G401 (cell line): ENCODE results near the gene RCBTB1. TPM values are rescaled to one million over a fixed set of nuclear protein-coding genes. Genes with fewer than 3 reads are reported as not detected.
A peak's percentile ranks its signal among the peaks of the same experiment; 100 is the strongest.
"Not testable (repeated sequence)": the region's sequence is repeated elsewhere in the genome, so short reads cannot be mapped to it uniquely, and the experiment has no call there.

Experiments
- DNase-seq: peaks from one replicate; pipeline ENCODE4 v3.0.0-alpha.2; 2015; ENCODE audit warnings: low spot score
- in situ Hi-C: cut with HindIII; loops from 2 replicates; pipeline ENCODE4 v1.10.0; 2016; ENCODE audit warnings: low sequenced_read_pairs, mixed read lengths
- total RNA-seq: library from RNA; depleted of rRNA; stranded (reverse); fragments of >200 nt; shearing (Covaris generic); gene quantifications from 2 replicates; pipeline ENCODE4 v1.2.3, GENCODE V29; 2014; rRNA removed

The RCBTB1 gene
- 15.4 and 28.2 TPM in 2 replicates for total RNA-seq

GRCh38 chr13:49585220-49586157 lies at the start of gene RCBTB1:
Gene RCBTB1, minus strand, starts transcription at chr13:49585558. Its CDS starts 18,279 bp downstream, at chr13:49567279.
- peak; percentile 64 for DNase-seq
- in situ Hi-C loops, result no loop called here

- DNase-seq, result no peak
- in situ Hi-C loops, result no loop called here
These were observed 48.4 kb upstream of the RCBTB1 start for GRCh38 chr13:49633710-49634109.

- no peak for DNase-seq
- in situ Hi-C loops, result no loop called here
These were observed 46.8 kb upstream of the RCBTB1 start for GRCh38 chr13:49632156-49632555.

- DNase-seq, result no peak
- in situ Hi-C loops, result no loop called here
These were observed 45.2 kb upstream of the RCBTB1 start for GRCh38 chr13:49630580-49630979.

GRCh38 chr13:49629947-49630346 lies 44.6 kb upstream of the RCBTB1 start:
- no peak for DNase-seq
- in situ Hi-C loops, result no loop called here

GRCh38 chr13:49629196-49629938 lies 44.0 kb upstream of the RCBTB1 start:
- DNase-seq, result no peak
- in situ Hi-C loops, result no loop called here

- DNase-seq, result no peak
These were observed 42.7 kb upstream of the RCBTB1 start, which contains the start of gene ARL11 for GRCh38 chr13:49627831-49628652. Gene ARL11, plus strand, starts transcription at chr13:49628507. Its CDS starts 1,941 bp downstream, at chr13:49630448.

GRCh38 chr13:49625392-49626079 lies 40.2 kb upstream of the RCBTB1 start:
- in situ Hi-C loops, result no loop called here
- DNase-seq, result no peak

More at GRCh38 chr13:49627831-49628652, 42.7 kb upstream of the RCBTB1 start, which contains the start of gene ARL11:
- in situ Hi-C loops, result no loop called here

GRCh38 chr13:49624229-49624628 lies 38.9 kb upstream of the RCBTB1 start:
- no peak for DNase-seq
- in situ Hi-C loops, result loop anchor here (25.0 kb wide), 1 partner anchor 337 kb away; no protein-coding TSS in a partner anchor

- in situ Hi-C loops, result loop anchor here (25.0 kb wide), 1 partner anchor 335 kb away; no protein-coding TSS in a partner anchor
- no peak for DNase-seq
These were observed 37.0 kb upstream of the RCBTB1 start for GRCh38 chr13:49622174-49622946.

GRCh38 chr13:49620170-49620621 lies 34.8 kb upstream of the RCBTB1 start:
- in situ Hi-C loops, result loop anchor here (25.0 kb wide), 1 partner anchor 333 kb away; no protein-coding TSS in a partner anchor
- DNase-seq, result peak; percentile 19

GRCh38 chr13:49616676-49617065 lies 31.3 kb upstream of the RCBTB1 start:
- in situ Hi-C loops, result loop anchor here (25.0 kb wide), 1 partner anchor 329 kb away; no protein-coding TSS in a partner anchor
- no peak for DNase-seq

GRCh38 chr13:49615836-49616675 lies 30.7 kb upstream of the RCBTB1 start:
- no peak for DNase-seq
- in situ Hi-C loops, result loop anchor here (25.0 kb wide), 1 partner anchor 329 kb away; no protein-coding TSS in a partner anchor

- in situ Hi-C loops, result loop anchor here (25.0 kb wide), 1 partner anchor 325 kb away; no protein-coding TSS in a partner anchor
- DNase-seq, result not testable (repeated sequence)
These were observed 26.7 kb upstream of the RCBTB1 start for GRCh38 chr13:49612042-49612441.

- in situ Hi-C loops, result loop anchor here (25.0 kb wide), 1 partner anchor 323 kb away; no protein-coding TSS in a partner anchor
- no peak for DNase-seq
These were observed 24.8 kb upstream of the RCBTB1 start for GRCh38 chr13:49610176-49610575.

GRCh38 chr13:49608651-49609331 lies 23.4 kb upstream of the RCBTB1 start:
- DNase-seq, result no peak
- in situ Hi-C loops, result loop anchor here (25.0 kb wide), 1 partner anchor 321 kb away; no protein-coding TSS in a partner anchor
